Lung (tissue), 12 donors: ENCODE measurements around the gene ADGRF5. TPM values are rescaled to one million over a fixed set of nuclear protein-coding genes. Genes with fewer than 3 reads are reported as not detected.
"Not testable (repeated sequence)": the region's sequence is repeated elsewhere in the genome, so short reads cannot be mapped to it uniquely, and the experiment has no call there.

ENCODE experiments used
- ATAC-seq: fragments of 200-7000 bp; cut with Tn5 transposase; one replicate; pipeline ENCODE4 v1.9.1; 2020; ENCODE audit warnings: moderate number of reproducible peaks; ENCODE audit not compliant: insufficient read depth, low FRiP score
- DNase-seq, 3 donors: peaks; one replicate each; pipeline ENCODE4 v3.0.0-alpha.2; 2013 to 2017
- H3K27ac ChIP-seq, 2 donors: one replicate each; pipeline ENCODE4 v1.5.1; 2013; ENCODE audit warnings: mild to moderate bottlenecking in 2 of 2, moderate library complexity in 2 of 2, control low read depth in 1 of 2, inconsistent platforms in 1 of 2, low read depth in 1 of 2, low read length in 1 of 2
- H3K27me3 ChIP-seq, 3 donors: one replicate each; pipeline ENCODE4 v1.5.1; 2013; ENCODE audit warnings: low read length in 2 of 3; ENCODE audit not compliant: control insufficient read depth in 3 of 3, insufficient read depth in 3 of 3
- H3K36me3 ChIP-seq, 4 donors: one replicate each; pipeline ENCODE4 v1.5.1; 2013; ENCODE audit warnings: low read length in 4 of 4, mild to moderate bottlenecking in 1 of 4, moderate library complexity in 1 of 4; ENCODE audit not compliant: control insufficient read depth in 4 of 4, insufficient read depth in 4 of 4
- H3K4me1 ChIP-seq, 5 donors: one replicate each; pipeline ENCODE4 v1.5.1; 2013; ENCODE audit warnings: low read length in 5 of 5, mild to moderate bottlenecking in 2 of 5, moderate library complexity in 1 of 5; ENCODE audit not compliant: control insufficient read depth in 5 of 5, insufficient read depth in 5 of 5
- H3K4me3 ChIP-seq: one replicate; pipeline ENCODE4 v1.5.1; 2013; ENCODE audit warnings: mild to moderate bottlenecking, control low read depth, moderate library complexity
- H3K9ac ChIP-seq, 2 donors: one replicate each; pipeline ENCODE4 v1.5.1; 2013; ENCODE audit warnings: low read length in 2 of 2, control low read depth in 1 of 2; ENCODE audit not compliant: insufficient read depth in 1 of 2
- H3K9me3 ChIP-seq, 4 donors: one replicate each; pipeline ENCODE4 v1.5.1; 2013; ENCODE audit warnings: low read length in 3 of 4, mild to moderate bottlenecking in 1 of 4, moderate library complexity in 1 of 4; ENCODE audit not compliant: control insufficient read depth in 4 of 4, insufficient read depth in 3 of 4
- WGBS, 2 donors: extraction: QIAGEN DNeasy Blood & Tissue Kit; methylation state at CpG; one replicate each; pipeline ENCODE4 v1.1.7; 2013; 5-methylcytosine and 5-hydroxymethylcytosine counted together
- polyA plus RNA-seq, 2 donors: library from polyadenylated mRNA; stranded (reverse); fragments of 200-250 nt; gene quantifications; one replicate each; pipeline ENCODE4 v1.2.1, GENCODE V29; 2013
- total RNA-seq, 2 donors: library from RNA; depleted of rRNA in 1 of 2; stranded (reverse); fragments of >200 nt in 1 of 2; gene quantifications; one replicate each; pipeline ENCODE4 v1.2.1, GENCODE V29; 2014 to 2021
- TF ChIP-seq, protein P1 (sequence below): IDR thresholded peaks from 2 replicates; pipeline ENCODE4 v1.5.1; 2012; ENCODE audit warnings: mild to moderate bottlenecking; ENCODE audit errors: control extremely low read depth, extremely low read depth
- donor health status: control.
- donor health status: control.
- donor health status: Bipolar disorder and iron deficiency.
- donor health status: healthy.
- donor health status: DM: yes; HTN: yes; CAD: no.

ADGRF5 gene
- total and polyA plus RNA-seq, 4 donors = 71.3 to 339 (median 142) TPM

- Histone ChIP-seq H3K36me3 (no peaks in the 10 kb centered on the region), H3K27ac (no peak overlapping the region), H3K9me3 (peaks cover 0 to 3% (median 1%) of the 10 kb centered on the region in 4 donors), H3K27me3 (no peaks in the 10 kb centered on the region), H3K4me1 (no peaks in the 10 kb centered on the region), H3K9ac (no peak overlapping the region), H3K4me3 (no peak overlapping the region)
- 98 to 100% methylated on average over 2 of the region's 2 CpGs for WGBS, 2 donors
- TF ChIP-seq, protein P1, sequence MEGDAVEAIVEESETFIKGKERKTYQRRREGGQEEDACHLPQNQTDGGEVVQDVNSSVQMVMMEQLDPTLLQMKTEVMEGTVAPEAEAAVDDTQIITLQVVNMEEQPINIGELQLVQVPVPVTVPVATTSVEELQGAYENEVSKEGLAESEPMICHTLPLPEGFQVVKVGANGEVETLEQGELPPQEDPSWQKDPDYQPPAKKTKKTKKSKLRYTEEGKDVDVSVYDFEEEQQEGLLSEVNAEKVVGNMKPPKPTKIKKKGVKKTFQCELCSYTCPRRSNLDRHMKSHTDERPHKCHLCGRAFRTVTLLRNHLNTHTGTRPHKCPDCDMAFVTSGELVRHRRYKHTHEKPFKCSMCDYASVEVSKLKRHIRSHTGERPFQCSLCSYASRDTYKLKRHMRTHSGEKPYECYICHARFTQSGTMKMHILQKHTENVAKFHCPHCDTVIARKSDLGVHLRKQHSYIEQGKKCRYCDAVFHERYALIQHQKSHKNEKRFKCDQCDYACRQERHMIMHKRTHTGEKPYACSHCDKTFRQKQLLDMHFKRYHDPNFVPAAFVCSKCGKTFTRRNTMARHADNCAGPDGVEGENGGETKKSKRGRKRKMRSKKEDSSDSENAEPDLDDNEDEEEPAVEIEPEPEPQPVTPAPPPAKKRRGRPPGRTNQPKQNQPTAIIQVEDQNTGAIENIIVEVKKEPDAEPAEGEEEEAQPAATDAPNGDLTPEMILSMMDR = no peak
- DNase-seq = no peak
- no peak for ATAC-seq
Observed at GRCh38 chr6:46838033-46838432, 83.7 kb downstream of the ADGRF5 start.

DNA sequence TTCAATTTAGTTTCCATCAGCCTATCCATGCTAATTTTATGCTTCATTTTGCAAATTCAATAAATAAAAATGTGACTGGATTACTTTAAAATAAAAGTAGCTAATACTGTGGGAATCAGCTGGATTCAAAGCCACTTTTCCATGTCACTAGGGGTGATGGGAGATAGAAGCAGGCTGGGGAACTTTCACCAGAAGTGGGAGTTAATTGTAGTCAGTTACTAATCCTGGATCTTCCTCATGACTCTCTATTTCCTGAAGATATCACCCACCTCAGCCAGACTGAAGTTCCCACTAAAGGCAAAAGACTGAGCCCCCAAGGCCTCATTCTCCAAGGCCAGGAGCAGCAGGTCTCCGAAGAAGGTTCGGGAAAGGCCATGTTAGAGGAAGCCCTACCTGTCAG, 86.7 kb downstream of the ADGRF5 start:
- 97% methylated on average over 2 of the region's 2 CpGs for WGBS, 2 donors
- not testable (repeated sequence) for H3K9ac ChIP-seq, H3K9me3 ChIP-seq, ATAC-seq, H3K4me1 ChIP-seq, H3K27me3 ChIP-seq, H3K4me3 ChIP-seq, DNase-seq, H3K27ac ChIP-seq, H3K36me3 ChIP-seq

DNA sequence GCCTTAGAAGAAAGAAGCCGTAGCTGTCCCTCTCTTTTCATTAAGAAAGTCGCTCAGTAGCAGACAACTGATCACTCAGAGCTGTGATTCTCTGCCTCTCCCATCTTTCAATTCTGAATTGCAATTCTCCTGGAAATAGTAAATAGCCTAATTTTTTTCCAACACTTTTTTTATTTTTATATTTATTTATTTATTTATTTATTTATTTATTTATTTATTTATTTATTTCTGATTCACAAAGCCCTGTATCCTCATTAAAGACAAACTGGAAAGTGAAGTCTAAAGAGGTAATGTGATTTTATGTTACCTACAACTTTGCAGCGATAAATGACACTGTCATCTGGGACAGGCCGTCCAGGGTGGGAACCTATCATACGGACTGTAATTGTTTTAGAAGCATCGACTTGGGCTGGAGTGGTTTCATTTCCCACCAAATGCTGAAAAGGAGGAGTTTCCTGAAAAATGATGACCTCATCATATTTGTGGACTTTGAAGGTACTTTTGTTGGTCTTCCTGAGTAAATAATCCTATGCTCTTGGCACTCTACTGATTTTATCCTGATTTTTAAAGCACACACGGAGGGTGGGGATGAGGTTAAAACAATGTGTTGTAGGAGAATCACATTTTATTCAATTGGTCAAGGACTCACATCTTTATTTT, 87.4 kb downstream of the ADGRF5 start:
- H3K4me3 ChIP-seq, ATAC-seq, H3K4me1 ChIP-seq, H3K36me3 ChIP-seq, DNase-seq, H3K9me3 ChIP-seq, H3K27me3 ChIP-seq, H3K9ac ChIP-seq, H3K27ac ChIP-seq: not testable (repeated sequence)
- WGBS, 2 donors = 57 to 73% methylated on average over 7 of the region's 7 CpGs

- no peak overlapping the region for H3K27ac ChIP-seq
- no peak overlapping the region for H3K9ac ChIP-seq
- ATAC-seq (no peak), DNase-seq (no peak)
- no peak overlapping the region for H3K4me3 ChIP-seq
- H3K4me1 ChIP-seq = no peaks in the 10 kb centered on the region
- H3K36me3 ChIP-seq = no peaks in the 10 kb centered on the region
- TF ChIP-seq, protein P1 = no peak
- no peaks in the 10 kb centered on the region for H3K27me3 ChIP-seq
- 88 to 91% methylated on average over 3 of the region's 3 CpGs for WGBS, 2 donors
- no peaks in the 10 kb centered on the region for H3K9me3 ChIP-seq
Observed at GRCh38 chr6:46832816-46833215, 88.9 kb downstream of the ADGRF5 start.
